Type B pancreatic cell (in vitro differentiated cells): ENCODE results near the gene ZNF532. TPM values are rescaled to one million over a fixed set of nuclear protein-coding genes. Genes with fewer than 3 reads are reported as not detected.

ENCODE experiments used
- DNase-seq: peaks from one replicate; pipeline ENCODE4 v3.0.0; 2021; ENCODE audit warnings: mixed read lengths; ENCODE audit not compliant: unreplicated experiment; ENCODE audit errors: extremely low spot score
- H3K27ac Mint-ChIP-seq: 2 replicates; pipeline ENCODE4 v1.8.0; 2021; ENCODE audit warnings: mild to moderate bottlenecking, mixed read lengths
- H3K27me3 Mint-ChIP-seq: 2 replicates; pipeline ENCODE4 v1.8.0; 2021; ENCODE audit warnings: mixed read lengths
- H3K36me3 Mint-ChIP-seq: 2 replicates; pipeline ENCODE4 v1.8.0; 2021; ENCODE audit warnings: mixed read lengths
- H3K4me1 Mint-ChIP-seq: one replicate; pipeline ENCODE4 v1.8.0; 2021; ENCODE audit warnings: mixed read lengths; ENCODE audit not compliant: unreplicated experiment
- H3K4me3 Mint-ChIP-seq: 2 replicates; pipeline ENCODE4 v1.8.0; 2021; ENCODE audit warnings: mild to moderate bottlenecking, mixed read lengths
- H3K9me3 Mint-ChIP-seq: 2 replicates; pipeline ENCODE4 v1.8.0; 2021; ENCODE audit warnings: mixed read lengths
- CTCF ChIP-seq: fragments of 200-600 bp; sonication (generic); conservative IDR thresholded peaks from 2 replicates; pipeline ENCODE4 v1.5.0; 2021; ENCODE audit warnings: antibody characterized with exemption, mild to moderate bottlenecking
- total RNA-seq: library from RNA; stranded (reverse); gene quantifications from 2 replicates; pipeline ENCODE4 v1.2.1, GENCODE V29; 2021; ENCODE audit warnings: low replicate concordance

Gene ZNF532
- total RNA-seq, 1 donor from 2014 or later: 137 TPM

- H3K4me3 Mint-ChIP-seq: no peak overlapping the region
- H3K36me3 Mint-ChIP-seq: no peaks in the 10 kb centered on the region
- H3K27ac Mint-ChIP-seq: no peak overlapping the region
- DNase-seq: no peak
- H3K4me1 Mint-ChIP-seq: peaks cover 21% of the 10 kb centered on the region
- no peaks in the 10 kb centered on the region for H3K27me3 Mint-ChIP-seq
- H3K9me3 Mint-ChIP-seq: no peaks in the 10 kb centered on the region
- TF ChIP-seq CTCF: no peak
Observed at GRCh38 chr18:59029663-59030429, 165.2 kb downstream of the ZNF532 start.

- Mint-ChIP-seq H3K9me3 (no peaks in the 10 kb centered on the region), H3K4me1 (peaks cover 15% of the 10 kb centered on the region), H3K27me3 (no peaks in the 10 kb centered on the region), H3K27ac (no peak overlapping the region), H3K4me3 (no peak overlapping the region), H3K36me3 (no peaks in the 10 kb centered on the region)
- DNase-seq: no peak
- no peak for TF ChIP-seq CTCF
Observed at GRCh38 chr18:59032308-59032707, 167.6 kb downstream of the ZNF532 start.

GRCh38 chr18:59033359-59033758, 168.7 kb downstream of the ZNF532 start:
- Mint-ChIP-seq H3K4me3 (no peak overlapping the region), H3K9me3 (no peaks in the 10 kb centered on the region), H3K27ac (no peak overlapping the region), H3K27me3 (no peaks in the 10 kb centered on the region), H3K36me3 (no peaks in the 10 kb centered on the region), H3K4me1 (peaks cover 10% of the 10 kb centered on the region)
- DNase-seq: no peak
- TF ChIP-seq CTCF: no peak

GRCh38 chr18:59033974-59034373, 169.3 kb downstream of the ZNF532 start:
- TF ChIP-seq CTCF: no peak
- no peaks in the 10 kb centered on the region for H3K9me3 Mint-ChIP-seq
- peaks cover 10% of the 10 kb centered on the region for H3K4me1 Mint-ChIP-seq
- no peak overlapping the region for H3K27ac Mint-ChIP-seq
- no peak for DNase-seq
- H3K27me3 Mint-ChIP-seq: no peaks in the 10 kb centered on the region
- H3K36me3 Mint-ChIP-seq: no peaks in the 10 kb centered on the region
- no peak overlapping the region for H3K4me3 Mint-ChIP-seq

- no peak for TF ChIP-seq CTCF
- H3K9me3 Mint-ChIP-seq: no peaks in the 10 kb centered on the region
- no peak overlapping the region for H3K27ac Mint-ChIP-seq
- peaks cover 4% of the 10 kb centered on the region for H3K4me1 Mint-ChIP-seq
- DNase-seq: no peak
- H3K4me3 Mint-ChIP-seq: no peak overlapping the region
- H3K36me3 Mint-ChIP-seq: no peaks in the 10 kb centered on the region
- no peaks in the 10 kb centered on the region for H3K27me3 Mint-ChIP-seq
Observed at GRCh38 chr18:59035591-59035990, 170.9 kb downstream of the ZNF532 start.

Other genes starting within 250 kb of the ZNF532 start
- 0.24 and 1.5 TPM in 2 replicates for gene ALPK2, start 235.8 kb upstream of the ZNF532 start, total RNA-seq
- 17.9 and 29.7 TPM in 2 replicates for gene MALT1, start 193.4 kb upstream of the ZNF532 start, total RNA-seq